Peyer's patch (tissue), 4 donors: ENCODE measurements around the gene RIPPLY1. TPM values are rescaled to one million over a fixed set of nuclear protein-coding genes. Genes with fewer than 3 reads are reported as not detected.

Experiments
- DNase-seq, 3 donors: peaks; one replicate each; pipeline ENCODE4 v3.0.0-alpha.2; 2017 to 2019
- H3K27ac ChIP-seq, 4 donors: fragments of 200-600 bp; sonication (generic); one replicate each; pipeline ENCODE4 v1.5.1; 2016 to 2019
- H3K27me3 ChIP-seq, 2 donors: fragments of 200-600 bp; sonication (generic); one replicate each; pipeline ENCODE4 v1.5.1; 2019
- H3K36me3 ChIP-seq, 3 donors: fragments of 200-600 bp; sonication (generic); one replicate each; pipeline ENCODE4 v1.5.1; 2016 to 2019
- H3K4me1 ChIP-seq, 4 donors: fragments of 200-600 bp; sonication (generic); one replicate each; pipeline ENCODE4 v1.5.1; 2016 to 2019
- H3K4me3 ChIP-seq, 4 donors: fragments of 200-600 bp; sonication (generic); 1 replicate in 3 of 4; 2 replicates in 1 of 4; pipeline ENCODE4 v1.5.1; 2016 to 2019; ENCODE audit warnings: mild to moderate bottlenecking in 1 of 4
- H3K9me3 ChIP-seq, 4 donors: fragments of 200-600 bp; sonication (generic); one replicate each; pipeline ENCODE4 v1.5.1; 2016 to 2019; ENCODE audit warnings: mild to moderate bottlenecking in 1 of 4
- POLR2A ChIP-seq, 2 donors: fragments of 450-650 bp; IDR thresholded peaks; one replicate each; pipeline ENCODE4 v1.5.1; 2017; ENCODE audit warnings: antibody characterized with exemption in 2 of 2, mild to moderate bottlenecking in 2 of 2, moderate library complexity in 2 of 2
- total RNA-seq, 4 donors: library from RNA; depleted of rRNA; stranded (reverse); fragments of >200 nt; gene quantifications; one replicate each; pipeline ENCODE4 v1.1.0, GENCODE V29; 2016
- TF ChIP-seq, protein P1 (sequence below), 6 experiments: fragments of 450-650 bp in 4 of 6; fragments of 200-600 bp in 2 of 6; sonication (generic) in 1 of 6; IDR thresholded peaks; one replicate each; pipeline ENCODE4 v1.5.1; 2017 to 2019; ENCODE audit warnings: antibody characterized with exemption in 6 of 6, mild to moderate bottlenecking in 3 of 6, moderate library complexity in 1 of 6

RIPPLY1 gene
- total RNA-seq, 4 donors from 2014 or later, result not detected

DNA sequence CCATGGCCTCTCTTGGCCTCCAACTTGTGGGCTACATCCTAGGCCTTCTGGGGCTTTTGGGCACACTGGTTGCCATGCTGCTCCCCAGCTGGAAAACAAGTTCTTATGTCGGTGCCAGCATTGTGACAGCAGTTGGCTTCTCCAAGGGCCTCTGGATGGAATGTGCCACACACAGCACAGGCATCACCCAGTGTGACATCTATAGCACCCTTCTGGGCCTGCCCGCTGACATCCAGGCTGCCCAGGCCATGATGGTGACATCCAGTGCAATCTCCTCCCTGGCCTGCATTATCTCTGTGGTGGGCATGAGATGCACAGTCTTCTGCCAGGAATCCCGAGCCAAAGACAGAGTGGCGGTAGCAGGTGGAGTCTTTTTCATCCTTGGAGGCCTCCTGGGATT is 25.1 kb upstream of the RIPPLY1 start:
- no peaks in the 10 kb centered on the region for H3K9me3 ChIP-seq
- H3K4me3 ChIP-seq, result peak overlapping the region in 2 of 4 donors; percentile 30
- peaks cover 0 to 5% (median 0%) of the 10 kb centered on the region in 4 donors for H3K4me1 ChIP-seq
- H3K27me3 ChIP-seq, result no peaks in the 10 kb centered on the region
- no peaks in the 10 kb centered on the region for H3K36me3 ChIP-seq
- TF ChIP-seq, protein P1, sequence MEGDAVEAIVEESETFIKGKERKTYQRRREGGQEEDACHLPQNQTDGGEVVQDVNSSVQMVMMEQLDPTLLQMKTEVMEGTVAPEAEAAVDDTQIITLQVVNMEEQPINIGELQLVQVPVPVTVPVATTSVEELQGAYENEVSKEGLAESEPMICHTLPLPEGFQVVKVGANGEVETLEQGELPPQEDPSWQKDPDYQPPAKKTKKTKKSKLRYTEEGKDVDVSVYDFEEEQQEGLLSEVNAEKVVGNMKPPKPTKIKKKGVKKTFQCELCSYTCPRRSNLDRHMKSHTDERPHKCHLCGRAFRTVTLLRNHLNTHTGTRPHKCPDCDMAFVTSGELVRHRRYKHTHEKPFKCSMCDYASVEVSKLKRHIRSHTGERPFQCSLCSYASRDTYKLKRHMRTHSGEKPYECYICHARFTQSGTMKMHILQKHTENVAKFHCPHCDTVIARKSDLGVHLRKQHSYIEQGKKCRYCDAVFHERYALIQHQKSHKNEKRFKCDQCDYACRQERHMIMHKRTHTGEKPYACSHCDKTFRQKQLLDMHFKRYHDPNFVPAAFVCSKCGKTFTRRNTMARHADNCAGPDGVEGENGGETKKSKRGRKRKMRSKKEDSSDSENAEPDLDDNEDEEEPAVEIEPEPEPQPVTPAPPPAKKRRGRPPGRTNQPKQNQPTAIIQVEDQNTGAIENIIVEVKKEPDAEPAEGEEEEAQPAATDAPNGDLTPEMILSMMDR (IDR thresholded peaks at IDR 0.05), result no peak
- TF ChIP-seq POLR2A (IDR thresholded peaks at IDR 0.05), result no peak
- DNase-seq, result peak in 1 of 3 donors; percentile 44
- H3K27ac ChIP-seq, result no peak overlapping the region

DNA sequence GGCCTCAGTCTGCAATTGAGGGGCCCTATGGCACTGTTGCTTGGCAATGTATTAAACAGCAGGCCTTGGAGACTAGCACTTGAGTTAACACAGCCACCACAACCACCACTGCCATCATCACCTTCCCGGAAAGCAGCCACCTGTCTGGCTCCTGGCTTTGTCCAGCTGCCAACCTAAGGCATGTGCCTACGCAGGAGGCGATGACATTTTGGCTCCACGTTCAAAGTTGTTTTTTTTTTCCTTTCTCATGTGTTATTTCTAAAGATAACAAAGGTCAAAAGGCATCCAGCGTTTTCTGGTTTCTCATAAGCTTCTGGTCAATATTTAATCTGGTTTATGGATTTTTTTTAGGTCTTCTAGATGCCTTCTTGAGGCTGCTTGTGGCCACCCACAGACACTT is 24.6 kb upstream of the RIPPLY1 start:
- Histone ChIP-seq H3K36me3 (no peaks in the 10 kb centered on the region), H3K9me3 (no peaks in the 10 kb centered on the region), H3K27me3 (no peaks in the 10 kb centered on the region), H3K4me3 (peak overlapping the region in 2 of 4 donors; percentile 30), H3K4me1 (no peaks in the 10 kb centered on the region), H3K27ac (no peak overlapping the region)
- DNase-seq, result no peak
- TF ChIP-seq POLR2A (IDR thresholded peaks at IDR 0.05), result no peak
- TF ChIP-seq, protein P1 (IDR thresholded peaks at IDR 0.05), result no peak

DNA sequence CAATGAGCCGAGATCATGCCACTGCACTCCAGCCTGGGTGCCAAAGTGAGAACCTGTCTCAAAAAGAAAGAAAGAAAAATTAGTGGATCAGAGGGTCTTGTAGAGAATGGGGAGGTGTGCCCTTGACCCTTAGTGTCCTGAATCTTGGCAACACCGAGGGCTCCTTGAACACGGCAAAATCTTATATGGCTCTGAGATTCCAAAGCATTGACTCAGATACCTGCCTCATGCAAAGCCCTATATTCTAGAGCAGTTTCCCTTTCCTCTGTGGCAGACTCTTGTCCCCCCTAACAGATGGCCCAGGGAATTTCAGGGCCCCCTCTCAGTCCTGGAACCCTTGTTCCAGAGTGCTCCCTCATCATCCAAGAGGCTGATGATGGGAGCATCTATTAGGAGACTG is 23.9 kb upstream of the RIPPLY1 start:
- H3K36me3 ChIP-seq, result no peaks in the 10 kb centered on the region
- TF ChIP-seq, protein P1 (IDR thresholded peaks at IDR 0.05), result no peak
- no peak for TF ChIP-seq POLR2A (IDR thresholded peaks at IDR 0.05)
- no peaks in the 10 kb centered on the region for H3K27me3 ChIP-seq
- no peak overlapping the region for H3K4me3 ChIP-seq
- no peak for DNase-seq
- H3K9me3 ChIP-seq, result no peaks in the 10 kb centered on the region
- no peaks in the 10 kb centered on the region for H3K4me1 ChIP-seq
- H3K27ac ChIP-seq, result no peak overlapping the region

DNA sequence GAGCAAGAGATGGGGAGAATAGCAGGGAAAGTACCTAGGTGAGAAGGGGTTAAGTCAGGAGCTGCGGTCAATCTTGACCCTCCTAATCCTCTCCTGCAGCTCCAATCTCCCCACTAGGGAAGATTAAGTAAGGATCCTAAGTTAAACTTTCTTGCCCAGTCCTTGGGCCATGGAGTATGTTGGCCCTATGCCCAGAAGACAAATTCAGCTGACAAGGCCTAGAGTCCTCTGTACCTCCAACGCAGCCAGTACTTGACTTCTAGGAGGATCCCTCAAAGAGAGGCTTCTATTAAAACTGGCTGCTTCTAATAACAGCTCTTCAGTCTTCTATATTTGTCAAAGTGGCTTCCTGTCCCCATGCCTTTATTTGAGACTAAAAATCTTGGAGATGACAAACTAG is 18.5 kb upstream of the RIPPLY1 start:
- no peaks in the 10 kb centered on the region for H3K9me3 ChIP-seq
- no peaks in the 10 kb centered on the region for H3K36me3 ChIP-seq
- H3K4me3 ChIP-seq, result no peak overlapping the region
- H3K27me3 ChIP-seq, result no peaks in the 10 kb centered on the region
- H3K4me1 ChIP-seq, result no peaks in the 10 kb centered on the region
- DNase-seq, result no peak
- H3K27ac ChIP-seq, result no peak overlapping the region
- TF ChIP-seq POLR2A (IDR thresholded peaks at IDR 0.05), result no peak
- TF ChIP-seq, protein P1 (IDR thresholded peaks at IDR 0.05), result no peak

DNA sequence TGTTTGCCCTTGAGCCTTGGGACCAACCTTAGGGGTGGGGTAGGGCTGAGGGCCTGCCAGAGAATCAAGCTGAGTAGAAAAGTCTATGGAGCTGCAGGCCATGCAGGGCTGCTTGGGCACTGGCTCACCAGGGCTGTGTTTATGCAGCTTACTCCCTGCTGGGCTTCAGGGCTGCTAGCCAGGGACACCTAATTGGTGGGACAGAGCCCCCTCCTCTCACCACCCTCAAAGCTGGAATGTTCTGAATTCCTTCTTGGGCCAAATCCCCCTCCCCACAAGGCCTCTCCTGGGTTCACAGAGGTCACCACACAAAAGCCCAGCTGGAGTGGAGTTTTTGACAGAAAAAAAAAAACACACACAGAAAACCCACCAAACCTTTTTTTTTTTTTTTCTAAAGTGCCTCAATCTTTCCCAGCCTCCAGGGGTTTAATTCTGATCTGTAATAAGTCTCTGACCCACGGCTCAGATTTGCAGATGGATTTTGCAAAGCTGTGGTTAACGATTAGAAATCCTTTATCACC is 16.9 kb upstream of the RIPPLY1 start, which contains the start of gene CLDN2:
TSS of gene CLDN2 (plus strand) at position 471 of the 521 bp plus-strand sequence. CDS start 7,827 bp downstream, outside the sequence.
- H3K27me3 ChIP-seq, result no peaks in the 10 kb centered on the region

More for the DNA sequence above, 16.9 kb upstream of the RIPPLY1 start, which contains the start of gene CLDN2:
- Histone ChIP-seq H3K27ac (no peak within 1 kb of the TSS), H3K36me3 (no peaks in the 10 kb centered on the region), H3K9me3 (no peaks in the 10 kb centered on the region), H3K4me3 (no peak within 1 kb of the TSS), H3K4me1 (no peaks in the 10 kb centered on the region)
- TF ChIP-seq, protein P1 (IDR thresholded peaks at IDR 0.05), result no peak
- TF ChIP-seq POLR2A (IDR thresholded peaks at IDR 0.05), result no peak
- DNase-seq, result no peak
